Activated CD4-positive, alpha-beta T cell treated with anti-CD3 and anti-CD28 coated beads, Interleukin-2, Interleukin-4, amounts not matched to agents 100 ng/mL and 50 ng/mL, durations not matched to agents 16 hours and 8 hours (primary cell): ENCODE measurements around the gene NDUFAF2.
A peak's percentile ranks its signal among the peaks of the same experiment; 100 is the strongest.
"Not testable (repeated sequence)": the region's sequence is repeated elsewhere in the genome, so short reads cannot be mapped to it uniquely, and the experiment has no call there.

Experiments
- DNase-seq: peaks from one replicate; pipeline ENCODE4 v3.0.0-alpha.2; 2020; ENCODE audit warnings: low spot score

NDUFAF2 gene, protein sequence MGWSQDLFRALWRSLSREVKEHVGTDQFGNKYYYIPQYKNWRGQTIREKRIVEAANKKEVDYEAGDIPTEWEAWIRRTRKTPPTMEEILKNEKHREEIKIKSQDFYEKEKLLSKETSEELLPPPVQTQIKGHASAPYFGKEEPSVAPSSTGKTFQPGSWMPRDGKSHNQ

DNA sequence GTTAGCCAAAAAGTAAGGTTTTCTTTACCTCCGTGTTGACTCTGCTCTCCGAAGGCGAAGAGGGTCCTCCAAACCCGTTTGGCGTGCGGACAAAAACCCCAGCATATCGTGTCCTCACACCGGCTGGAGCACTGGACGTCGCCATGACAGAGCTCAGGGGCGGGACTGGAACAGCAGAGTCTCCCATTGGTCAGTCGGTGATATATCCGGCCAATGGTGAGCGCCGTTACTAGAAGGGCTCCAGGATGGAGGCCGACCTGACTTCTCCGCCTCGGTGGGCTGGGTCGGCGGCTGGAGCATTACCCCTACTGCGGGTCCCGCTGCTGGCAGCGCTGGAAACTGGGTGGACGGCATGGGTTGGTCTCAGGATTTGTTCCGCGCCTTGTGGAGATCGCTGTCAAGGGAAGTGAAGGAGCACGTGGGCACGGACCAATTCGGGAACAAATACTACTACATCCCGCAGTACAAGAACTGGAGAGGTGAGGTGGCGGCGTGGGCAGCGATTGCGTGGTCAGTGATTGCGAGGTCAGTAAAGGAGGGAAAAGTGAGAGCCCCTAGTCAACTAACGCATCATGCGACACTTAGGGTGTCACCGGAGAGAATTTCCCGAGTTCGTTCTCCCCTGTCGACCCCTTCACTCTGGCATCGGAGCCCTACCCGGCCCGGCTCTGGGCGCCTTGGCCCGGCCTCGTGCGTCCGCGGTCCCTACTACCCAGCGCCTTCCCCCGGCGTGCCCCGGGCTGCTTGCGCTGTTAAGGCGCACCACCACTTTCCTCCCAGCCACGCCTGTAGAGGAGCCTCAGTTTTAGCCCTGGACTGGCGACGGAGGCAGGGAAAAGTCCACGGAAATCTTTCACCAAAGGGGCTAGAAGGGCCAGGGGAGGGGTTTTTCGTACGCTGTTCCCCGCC lies at the start of gene NDUFAF2, which contains the start of gene ERCC8:
NDUFAF2 (plus strand) TSS at position 302 of the 909 bp plus-strand sequence; CDS start at position 353, 51 bp downstream.
ERCC8 (minus strand) TSS at position 167 of the 909 bp plus-strand sequence; CDS start at position 105, 62 bp downstream.
- DNase-seq: peak; percentile 92

DNA sequence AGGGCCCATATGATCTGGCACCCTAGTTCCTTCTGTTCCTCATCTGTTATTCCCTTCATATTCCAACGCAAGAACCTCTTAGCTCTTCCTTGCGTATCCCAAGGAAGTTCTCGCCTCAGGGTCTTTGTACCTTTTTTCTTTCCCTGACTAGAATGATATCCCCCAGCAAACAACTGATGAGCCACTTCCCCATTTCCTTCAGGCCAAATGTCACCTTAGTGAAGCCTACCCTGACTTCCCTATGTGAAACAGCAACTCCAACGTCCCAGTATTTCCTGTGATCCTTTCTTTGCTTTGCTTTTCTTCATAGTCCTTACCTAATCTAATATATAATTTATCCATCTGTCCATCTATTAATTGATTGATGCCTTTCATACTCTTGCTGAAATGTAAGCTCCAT lies 48.0 kb upstream of the NDUFAF2 start:
- DNase-seq: no peak

DNA sequence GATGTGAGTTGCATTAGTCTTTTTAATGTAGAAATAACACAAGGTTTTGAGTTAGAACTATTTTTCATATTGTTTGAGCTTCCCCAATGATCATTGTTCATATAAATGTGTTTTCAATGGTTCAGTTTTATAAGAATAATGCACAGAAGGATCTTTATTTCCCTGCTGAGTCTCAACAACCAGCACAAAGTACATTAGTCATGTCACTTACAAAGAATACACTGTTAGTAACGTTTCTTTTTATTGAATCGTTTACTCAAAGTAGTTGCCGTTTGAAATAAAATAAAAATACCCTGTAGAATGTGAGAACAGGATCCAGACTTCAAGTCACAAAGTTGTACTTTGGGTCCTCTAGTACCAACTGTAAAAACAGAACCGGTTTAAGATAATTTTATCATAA lies 41.6 kb upstream of the NDUFAF2 start:
- DNase-seq: no peak

DNA sequence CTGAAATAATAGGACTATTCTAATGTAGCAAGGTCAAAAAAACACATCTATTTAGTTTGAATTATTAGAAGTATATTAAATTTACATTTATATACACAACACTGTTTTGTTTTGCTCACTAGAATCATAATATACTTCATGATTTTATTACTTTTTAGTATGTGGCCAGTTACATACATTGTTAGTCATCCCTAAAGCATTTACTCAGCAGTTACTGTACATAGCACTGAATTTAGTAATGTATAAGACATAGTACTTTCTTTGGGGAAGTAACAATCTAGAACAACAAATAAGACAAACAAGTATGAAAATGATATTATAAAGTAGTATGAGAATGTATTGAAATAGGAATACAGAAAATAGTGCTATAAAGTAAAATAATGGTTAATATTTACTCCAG lies 28.4 kb upstream of the NDUFAF2 start:
- DNase-seq: no peak

DNA sequence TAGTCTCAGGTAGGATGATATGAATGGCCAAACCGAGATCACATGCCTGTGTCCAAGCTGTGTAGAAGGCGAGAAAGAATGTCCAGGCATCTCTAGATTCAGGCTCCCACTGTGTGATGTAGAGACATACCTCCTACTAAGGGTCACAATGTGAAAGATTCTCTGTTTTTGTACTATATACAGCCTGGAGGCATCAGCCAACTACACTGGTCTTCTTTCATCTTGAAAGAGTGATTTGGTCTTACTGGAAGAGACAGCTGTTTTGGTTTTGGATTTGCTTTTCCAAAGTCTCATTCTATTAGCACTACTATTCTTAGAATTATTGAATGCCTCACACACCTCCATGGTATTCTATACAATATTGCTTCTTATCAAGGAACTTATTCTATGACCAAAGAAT lies 26.5 kb upstream of the NDUFAF2 start:
- no peak for DNase-seq

- no peak for DNase-seq
Measured at GRCh38 chr5:60927450-60927849, 17.6 kb upstream of the NDUFAF2 start.

- DNase-seq: no peak
Measured at GRCh38 chr5:60929024-60929423, 16.0 kb upstream of the NDUFAF2 start.

- DNase-seq: no peak
Measured at GRCh38 chr5:60943624-60944023, 1.4 kb upstream of the NDUFAF2 start.

DNA sequence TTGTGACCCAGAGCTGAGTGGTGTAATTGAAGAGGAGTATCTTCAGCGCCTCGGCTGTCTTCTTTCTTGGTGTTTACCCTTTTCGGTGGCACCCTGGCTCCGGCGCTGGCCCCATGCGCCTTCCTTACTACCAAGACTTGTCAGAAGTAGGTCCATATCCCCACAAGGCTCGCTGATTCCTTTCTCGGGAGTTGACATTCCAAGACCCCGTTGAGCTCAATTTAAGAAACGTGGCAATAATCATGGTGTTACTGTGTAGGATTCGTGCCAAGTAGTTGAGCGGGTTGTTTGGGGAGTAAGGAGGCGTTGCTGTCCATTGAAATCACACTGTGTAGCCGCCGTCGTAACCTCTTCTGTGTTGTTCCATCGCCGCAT lies 795 bp downstream of the NDUFAF2 start:
- no peak for DNase-seq

DNA sequence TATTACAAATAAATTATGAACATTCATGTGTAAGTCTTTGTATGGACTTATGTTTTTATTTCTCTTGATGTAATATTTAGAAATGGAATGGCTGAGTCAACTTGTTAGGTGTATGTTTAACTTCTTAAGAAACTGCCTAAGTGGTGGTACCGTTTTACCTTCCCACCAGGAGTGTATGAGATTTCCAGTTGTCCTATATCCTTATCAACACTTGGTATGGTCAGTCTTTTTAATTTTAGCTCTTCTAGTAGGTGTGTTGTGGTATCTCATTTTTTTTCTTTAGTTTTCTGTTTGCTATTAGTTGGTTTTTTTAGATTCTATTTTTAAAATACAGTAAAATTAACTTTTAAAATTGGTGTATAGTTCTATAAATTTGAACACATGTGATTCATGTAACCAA lies 3.7 kb downstream of the NDUFAF2 start:
- DNase-seq: no peak

DNA sequence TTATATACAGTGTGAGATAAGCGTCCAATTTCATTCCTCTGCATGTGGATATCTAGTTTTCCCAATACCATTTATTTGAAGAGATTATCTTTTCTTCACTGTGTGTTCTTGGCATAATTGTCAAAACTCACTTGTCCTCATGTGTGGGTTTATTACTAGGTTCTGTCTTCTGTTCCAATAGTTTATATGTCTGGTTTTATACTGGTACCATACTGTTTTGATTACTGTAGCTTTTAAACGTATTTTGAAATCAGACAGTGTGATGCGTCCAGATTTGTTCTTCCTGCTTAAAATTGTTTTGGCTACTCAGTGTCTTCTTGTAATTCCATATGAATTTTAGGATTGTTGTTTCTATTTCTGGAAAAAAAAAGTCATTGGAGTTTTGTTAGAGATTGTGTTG lies 10.2 kb downstream of the NDUFAF2 start:
- no peak for DNase-seq

DNA sequence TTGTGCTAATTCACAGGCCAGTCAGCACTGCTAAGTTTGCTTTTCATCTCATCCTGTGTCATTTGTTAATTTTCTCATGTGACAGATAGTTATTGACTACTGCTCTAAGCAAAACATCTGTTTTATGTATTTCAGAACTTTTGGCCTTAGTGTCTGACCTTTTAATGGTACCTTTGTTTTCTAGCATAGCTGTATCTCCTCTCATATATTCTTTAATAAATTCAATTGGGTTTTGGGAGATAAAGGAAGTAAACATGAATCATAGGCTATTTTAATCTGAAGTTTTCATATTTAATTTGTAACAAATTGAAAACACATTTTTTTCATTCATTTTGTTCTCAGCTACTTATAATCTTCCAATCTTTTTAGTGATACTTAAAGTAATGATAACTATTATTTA lies 13.1 kb downstream of the NDUFAF2 start:
- no peak for DNase-seq

DNA sequence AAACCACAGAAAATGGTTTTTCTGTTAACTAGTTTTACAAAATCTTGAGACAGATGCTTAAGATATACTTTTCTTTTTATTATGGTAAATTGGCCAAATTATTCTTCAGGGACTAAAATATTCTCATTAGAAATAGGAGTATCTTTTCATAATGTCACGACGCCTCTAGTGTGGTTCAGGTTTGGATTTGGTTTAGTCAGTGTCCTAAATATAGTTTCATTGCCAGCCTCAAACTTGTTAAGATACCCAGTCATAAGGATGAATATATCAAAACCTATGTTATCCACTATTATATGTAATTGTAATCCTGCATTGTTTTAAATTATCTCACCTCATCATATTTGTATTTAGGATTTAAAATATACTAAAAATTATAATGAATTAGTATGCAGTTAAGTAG lies 13.7 kb downstream of the NDUFAF2 start:
- DNase-seq: no peak

DNA sequence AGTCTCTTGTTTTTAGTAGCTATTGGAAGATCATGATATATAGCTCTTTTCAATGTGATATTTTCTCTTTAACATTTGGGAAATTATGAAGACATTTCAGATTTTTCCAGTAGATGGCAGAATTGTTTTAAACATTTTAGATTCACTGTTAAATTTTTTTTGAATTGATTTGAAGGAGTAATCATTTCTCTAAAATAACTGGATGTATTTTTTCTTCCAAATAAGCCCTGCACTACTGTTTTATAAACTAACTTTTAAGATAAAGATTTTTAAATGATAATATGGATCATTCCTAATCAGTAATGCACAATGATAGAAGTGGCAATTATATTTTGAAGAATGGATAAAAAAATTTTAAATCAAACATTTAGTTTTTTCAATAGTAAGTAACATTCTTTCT lies 14.2 kb downstream of the NDUFAF2 start:
- DNase-seq: no peak

DNA sequence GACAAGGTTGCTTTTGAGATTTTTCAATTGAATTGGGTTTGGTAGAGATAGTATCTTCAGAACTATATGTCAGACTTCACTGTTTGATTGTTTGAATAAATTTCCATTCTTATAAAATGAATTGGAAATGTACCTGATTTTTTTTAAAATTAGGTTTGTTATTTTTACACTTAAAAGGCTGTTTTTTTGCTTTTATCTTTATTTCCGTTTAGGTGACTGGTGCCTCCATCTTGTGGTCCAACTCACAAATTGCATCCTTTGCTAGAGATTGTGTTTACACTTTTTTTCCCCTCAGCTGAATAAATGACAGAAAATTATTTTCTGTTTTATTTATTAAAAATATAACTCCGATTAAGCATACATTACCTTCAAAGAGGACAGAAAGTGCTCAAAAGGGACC lies 15.6 kb downstream of the NDUFAF2 start:
- DNase-seq: no peak

GRCh38 chr5:60961685-60962084 lies 16.7 kb downstream of the NDUFAF2 start:
- no peak for DNase-seq

GRCh38 chr5:60972231-60972630 lies 27.2 kb downstream of the NDUFAF2 start:
- peak; percentile 48 for DNase-seq

GRCh38 chr5:60977956-60978737 lies 33.1 kb downstream of the NDUFAF2 start:
- no peak for DNase-seq

- DNase-seq: no peak
Measured at GRCh38 chr5:60978968-60979367, 34.0 kb downstream of the NDUFAF2 start.

- DNase-seq: no peak
Measured at GRCh38 chr5:60980511-60980910, 35.5 kb downstream of the NDUFAF2 start.

DNA sequence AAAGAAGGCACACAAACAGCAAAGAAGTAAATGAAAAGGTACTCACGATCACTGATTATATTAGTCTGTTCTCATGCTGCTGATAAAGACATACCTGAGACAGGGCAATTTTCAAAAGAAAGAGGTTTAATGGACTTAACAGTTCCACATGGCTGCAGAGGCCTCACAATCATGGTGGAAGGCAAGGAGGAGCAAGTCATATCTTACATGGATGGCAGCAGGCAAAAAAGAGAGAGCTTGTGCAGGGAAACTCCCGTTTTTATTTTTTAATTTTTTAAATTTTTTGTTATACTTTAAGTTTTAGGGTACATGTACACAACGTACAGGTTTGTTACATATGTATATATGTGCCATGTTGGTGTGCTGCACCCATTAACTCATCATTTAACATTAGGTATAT lies 37.1 kb downstream of the NDUFAF2 start:
- not testable (repeated sequence) for DNase-seq

- no peak for DNase-seq
Measured at GRCh38 chr5:60989790-60990189, 44.8 kb downstream of the NDUFAF2 start.

- DNase-seq: no peak
Measured at GRCh38 chr5:60992871-60993270, 47.9 kb downstream of the NDUFAF2 start.
